HG02852 (cell line): Measurements from ENCODE around the gene NUP37.
A peak's percentile ranks its signal among the peaks of the same experiment; 100 is the strongest.
"Not testable (repeated sequence)": the region's sequence is repeated elsewhere in the genome, so short reads cannot be mapped to it uniquely, and the experiment has no call there.

Source experiments
- ATAC-seq: cut with Tn5 transposase; IDR thresholded peaks from one replicate; pipeline ENCODE4 v1.9.1; 2021; ENCODE audit warnings: mild to moderate bottlenecking, moderate library complexity; ENCODE audit not compliant: unreplicated experiment

NUP37 gene

GRCh38 chr12:102119674-102120563 is at the start of gene NUP37, which contains the start of gene PARPBP:
TSS of gene NUP37 (minus strand) at chr12:102120114. CDS start at chr12:102118518, 1,596 bp downstream.
TSS of gene PARPBP (plus strand) at chr12:102120183. CDS start at chr12:102123889, 3,706 bp downstream.
- ATAC-seq: peak; percentile 97

- peak; percentile 81 for ATAC-seq
Observed at GRCh38 chr12:102167821-102168604, 48.1 kb upstream of the NUP37 start.

GRCh38 chr12:102163383-102163782 is 43.5 kb upstream of the NUP37 start:
- ATAC-seq: no peak

GRCh38 chr12:102155206-102155605 is 35.3 kb upstream of the NUP37 start:
- ATAC-seq: not testable (repeated sequence)

- ATAC-seq: not testable (repeated sequence)
Observed at GRCh38 chr12:102147062-102147587, 27.2 kb upstream of the NUP37 start.

GRCh38 chr12:102144221-102144620 is 24.3 kb upstream of the NUP37 start:
- ATAC-seq: no peak

GRCh38 chr12:102142866-102143373 is 23.0 kb upstream of the NUP37 start:
- not testable (repeated sequence) for ATAC-seq

- ATAC-seq: not testable (repeated sequence)
Observed at GRCh38 chr12:102137619-102138018, 17.7 kb upstream of the NUP37 start.

GRCh38 chr12:102131442-102131841 is 11.5 kb upstream of the NUP37 start:
- not testable (repeated sequence) for ATAC-seq

- ATAC-seq: not testable (repeated sequence)
Observed at GRCh38 chr12:102130720-102131119, 10.8 kb upstream of the NUP37 start.

GRCh38 chr12:102121328-102121727 is 1.4 kb upstream of the NUP37 start:
- not testable (repeated sequence) for ATAC-seq

- no peak for ATAC-seq
Observed at GRCh38 chr12:102120886-102121285, 972 bp upstream of the NUP37 start.

GRCh38 chr12:102120564-102120873 is 605 bp upstream of the NUP37 start:
- ATAC-seq: peak; percentile 0

GRCh38 chr12:102118874-102119273 is 1.0 kb downstream of the NUP37 start:
- no peak for ATAC-seq

- no peak for ATAC-seq
Observed at GRCh38 chr12:102116392-102116791, 3.5 kb downstream of the NUP37 start.

GRCh38 chr12:102114212-102114611 is 5.7 kb downstream of the NUP37 start:
- no peak for ATAC-seq

- ATAC-seq: no peak
Observed at GRCh38 chr12:102110782-102111181, 9.1 kb downstream of the NUP37 start.

- no peak for ATAC-seq
Observed at GRCh38 chr12:102107970-102108369, 11.9 kb downstream of the NUP37 start.

- ATAC-seq: no peak
Observed at GRCh38 chr12:102106905-102107304, 13.0 kb downstream of the NUP37 start.

GRCh38 chr12:102096855-102097254 is 23.1 kb downstream of the NUP37 start:
- no peak for ATAC-seq

- ATAC-seq: peak; percentile 61
Observed at GRCh38 chr12:102095677-102096263, 24.1 kb downstream of the NUP37 start.
